HFFc6 (cell line): Measurements from ENCODE around the gene ZNF385C. TPM values are rescaled to one million over a fixed set of nuclear protein-coding genes. Genes with fewer than 3 reads are reported as not detected.

Experiments used
- DNase-seq: peaks from one replicate; pipeline ENCODE4 v3.0.0-alpha.2; 2018
- H3K27ac Mint-ChIP-seq: 2 replicates; pipeline ENCODE4 v1.8.0; 2020; ENCODE audit warnings: mild to moderate bottlenecking, mixed read lengths
- H3K27me3 Mint-ChIP-seq: 2 replicates; pipeline ENCODE4 v1.8.0; 2021; ENCODE audit warnings: mild to moderate bottlenecking, moderate library complexity, mixed read lengths; ENCODE audit not compliant: insufficient read depth
- H3K36me3 Mint-ChIP-seq: 2 replicates; pipeline ENCODE4 v1.8.0; 2021; ENCODE audit warnings: low read depth, mixed read lengths
- H3K4me1 Mint-ChIP-seq: 2 replicates; pipeline ENCODE4 v1.8.0; 2020; ENCODE audit warnings: low read depth, mixed read lengths
- H3K4me3 Mint-ChIP-seq: 2 replicates; pipeline ENCODE4 v1.8.0; 2020; ENCODE audit warnings: mild to moderate bottlenecking, moderate library complexity, mixed read lengths
- H3K9me3 Mint-ChIP-seq: 2 replicates; pipeline ENCODE4 v1.8.0; 2020; ENCODE audit warnings: mild to moderate bottlenecking, mixed read lengths
- CTCF ChIP-seq: fragments of 200-600 bp; sonication (generic); IDR thresholded peaks from 2 replicates; pipeline ENCODE4 v1.5.0; 2021; ENCODE audit warnings: antibody characterized with exemption, mild to moderate bottlenecking
- total RNA-seq, 6 experiments: library from RNA; stranded (reverse); fragmentation: NEBNext Ultra II Directional; extraction: Animal tissue kit (Norgen Biotek cat#: 25700); gene quantifications; 2 replicates in 1 of 6; 3 replicates in 5 of 6; pipeline ENCODE4 v1.2.3, GENCODE V29; 2021

Gene ZNF385C
- total RNA-seq, 6 experiments from 2014 or later, result not detected

- peak overlapping the region; percentile 78 for H3K4me3 Mint-ChIP-seq
- H3K9me3 Mint-ChIP-seq, result no peaks in the 10 kb centered on the region
- TF ChIP-seq CTCF, result no peak
- peaks cover 50% of the 10 kb centered on the region for H3K27me3 Mint-ChIP-seq
- no peaks in the 10 kb centered on the region for H3K36me3 Mint-ChIP-seq
- DNase-seq, result no peak
- H3K4me1 Mint-ChIP-seq, result peaks cover 15% of the 10 kb centered on the region
- no peak overlapping the region for H3K27ac Mint-ChIP-seq
These were observed 47.3 kb downstream of the ZNF385C start for GRCh38 chr17:42051013-42051400.

- Mint-ChIP-seq H3K27ac (no peak within 1 kb of the TSS), H3K4me3 (peak within 1 kb of the TSS; percentile 81), H3K9me3 (no peaks in the 10 kb centered on the region), H3K36me3 (no peaks in the 10 kb centered on the region), H3K27me3 (peaks cover 50% of the 10 kb centered on the region), H3K4me1 (peaks cover 10% of the 10 kb centered on the region)
- no peak for DNase-seq
- peak; percentile 59 for TF ChIP-seq CTCF
These were observed 47.8 kb downstream of the ZNF385C start, which contains the start of gene C17orf113 for GRCh38 chr17:42050393-42051012. TSS of gene C17orf113 (minus strand) at chr17:42050601. CDS start at chr17:42043376, 7,225 bp downstream.

- Mint-ChIP-seq H3K36me3 (no peaks in the 10 kb centered on the region), H3K4me3 (peak overlapping the region; percentile 81), H3K27ac (no peak overlapping the region), H3K4me1 (peaks cover 4% of the 10 kb centered on the region; the same call in 1 of the 2 replicates), H3K27me3 (peaks cover 49% of the 10 kb centered on the region), H3K9me3 (no peaks in the 10 kb centered on the region)
- DNase-seq, result no peak
- no peak for TF ChIP-seq CTCF
These were observed 48.4 kb downstream of the ZNF385C start for GRCh38 chr17:42049834-42050392.

GRCh38 chr17:42047343-42047742 is 50.9 kb downstream of the ZNF385C start:
- Mint-ChIP-seq H3K36me3 (no peaks in the 10 kb centered on the region), H3K9me3 (no peaks in the 10 kb centered on the region), H3K4me3 (no peak overlapping the region), H3K4me1 (0 out of 2 replicates have a peak, but pooled peaks cover 4% of the 10 kb centered on the region), H3K27ac (no peak overlapping the region), H3K27me3 (peaks cover 38% of the 10 kb centered on the region)
- TF ChIP-seq CTCF, result no peak
- DNase-seq, result no peak

- H3K27me3 Mint-ChIP-seq, result peaks cover 38% of the 10 kb centered on the region
- H3K4me1 Mint-ChIP-seq, result 0 out of 2 replicates have a peak, but pooled peaks cover 4% of the 10 kb centered on the region
- H3K27ac Mint-ChIP-seq, result no peak overlapping the region
- H3K4me3 Mint-ChIP-seq, result no peak overlapping the region
- no peak for TF ChIP-seq CTCF
- H3K9me3 Mint-ChIP-seq, result no peaks in the 10 kb centered on the region
- DNase-seq, result no peak
- no peaks in the 10 kb centered on the region for H3K36me3 Mint-ChIP-seq
These were observed 52.6 kb downstream of the ZNF385C start for GRCh38 chr17:42045719-42046118.
